GM21390 (cell line): Measurements from ENCODE around the gene BIK.
"Not testable (repeated sequence)": the region's sequence is repeated elsewhere in the genome, so short reads cannot be mapped to it uniquely, and the experiment has no call there.

Experiments
- ATAC-seq: cut with Tn5 transposase; IDR thresholded peaks from one replicate; pipeline ENCODE4 v1.9.1; 2021; ENCODE audit not compliant: unreplicated experiment

BIK gene

GRCh38 chr22:43104056-43104625 is 6.4 kb upstream of the BIK start:
- ATAC-seq = not testable (repeated sequence)

DNA sequence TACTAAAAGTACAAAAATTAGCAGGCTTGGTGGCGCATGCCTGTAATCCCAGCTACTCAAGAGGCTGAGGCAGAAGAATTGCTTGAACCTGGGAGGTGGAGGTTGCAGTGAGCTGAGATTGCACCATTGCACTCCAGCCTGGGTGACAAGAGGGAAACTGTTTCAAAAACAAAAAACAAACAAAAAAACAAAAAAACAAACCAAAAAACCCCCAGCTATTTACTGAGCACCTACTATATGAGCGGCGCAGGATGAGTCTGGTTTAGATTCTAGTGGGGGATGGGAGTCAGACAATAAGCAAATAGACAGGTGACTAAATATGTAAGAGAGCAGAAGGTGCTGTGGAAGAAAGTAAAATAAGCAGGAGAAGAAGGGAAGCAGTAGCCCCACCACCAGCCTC is 5.6 kb upstream of the BIK start:
- not testable (repeated sequence) for ATAC-seq

- no peak for ATAC-seq
Measured at GRCh38 chr22:43106302-43106701, 4.2 kb upstream of the BIK start.

DNA sequence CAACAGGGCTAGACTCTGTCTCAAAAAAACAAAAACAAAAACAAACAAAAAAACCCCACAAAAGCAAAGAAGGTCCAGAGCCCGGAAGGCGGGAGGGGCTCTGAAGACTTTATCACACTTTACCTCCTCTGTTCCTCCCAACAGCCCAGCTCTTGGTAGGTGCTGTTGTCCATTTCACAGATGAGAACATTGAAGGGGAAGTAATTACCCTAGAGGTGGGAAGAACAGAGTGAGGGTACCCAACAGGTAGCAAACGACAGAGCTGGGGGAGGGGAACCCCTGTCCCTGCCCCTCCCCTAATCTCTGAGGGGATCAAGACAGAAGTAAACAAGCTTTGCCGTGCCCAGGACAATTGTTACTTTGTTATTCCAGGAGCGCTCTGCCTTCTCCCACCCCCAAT is 1.0 kb upstream of the BIK start:
- ATAC-seq = no peak

DNA sequence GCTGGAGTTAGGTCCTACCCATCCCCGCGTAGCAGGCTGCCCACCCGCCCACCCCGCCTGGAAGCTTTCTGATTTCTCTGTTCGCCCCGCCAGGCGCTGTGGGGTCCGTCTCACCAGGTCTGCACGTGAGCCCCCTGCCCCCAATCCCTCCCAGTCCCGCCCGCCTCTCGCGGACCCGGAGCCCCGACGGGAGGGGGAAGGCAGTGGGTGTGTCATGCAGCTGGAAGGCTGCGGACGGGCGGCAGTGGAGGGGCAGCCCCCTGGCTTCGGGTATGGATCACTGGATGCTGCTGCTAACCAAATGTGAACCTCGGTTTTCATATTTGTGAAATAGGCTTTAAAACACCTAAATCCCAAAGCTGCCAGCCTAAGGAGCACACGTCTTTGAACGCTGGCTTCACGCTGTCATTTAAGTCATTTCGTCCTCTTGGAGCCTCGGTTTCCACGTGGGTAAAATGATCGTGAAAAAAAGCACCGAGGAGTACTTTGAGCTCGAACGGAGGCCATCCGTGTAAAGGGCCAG is 568 bp upstream of the BIK start:
- no peak for ATAC-seq

- ATAC-seq = peak; percentile 53
Measured at GRCh38 chr22:43110927-43111623, 525 bp downstream of the BIK start.

GRCh38 chr22:43113526-43114251 is 3.1 kb downstream of the BIK start:
- ATAC-seq = no peak

DNA sequence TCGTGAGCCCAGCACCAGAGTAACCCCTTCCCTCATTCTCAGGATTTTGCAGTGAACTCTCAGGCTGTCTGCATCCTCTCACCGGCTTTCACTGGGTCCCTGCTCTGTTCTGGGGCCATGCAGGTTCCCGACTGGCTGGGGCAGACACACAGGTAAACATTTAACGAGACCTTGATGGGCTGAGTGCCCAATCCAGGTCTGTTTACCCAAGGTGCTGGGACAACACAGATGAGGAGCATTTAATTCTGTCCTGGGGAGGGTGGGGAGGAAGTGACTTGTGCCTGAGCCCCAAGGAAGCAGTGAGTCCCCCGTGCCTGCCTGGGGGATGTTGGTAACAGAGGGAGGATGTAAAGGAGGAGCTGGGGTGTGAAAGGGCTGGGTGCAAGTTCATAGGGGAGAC is 4.4 kb downstream of the BIK start:
- no peak for ATAC-seq

- no peak for ATAC-seq
Measured at GRCh38 chr22:43116932-43117331, 6.4 kb downstream of the BIK start.

DNA sequence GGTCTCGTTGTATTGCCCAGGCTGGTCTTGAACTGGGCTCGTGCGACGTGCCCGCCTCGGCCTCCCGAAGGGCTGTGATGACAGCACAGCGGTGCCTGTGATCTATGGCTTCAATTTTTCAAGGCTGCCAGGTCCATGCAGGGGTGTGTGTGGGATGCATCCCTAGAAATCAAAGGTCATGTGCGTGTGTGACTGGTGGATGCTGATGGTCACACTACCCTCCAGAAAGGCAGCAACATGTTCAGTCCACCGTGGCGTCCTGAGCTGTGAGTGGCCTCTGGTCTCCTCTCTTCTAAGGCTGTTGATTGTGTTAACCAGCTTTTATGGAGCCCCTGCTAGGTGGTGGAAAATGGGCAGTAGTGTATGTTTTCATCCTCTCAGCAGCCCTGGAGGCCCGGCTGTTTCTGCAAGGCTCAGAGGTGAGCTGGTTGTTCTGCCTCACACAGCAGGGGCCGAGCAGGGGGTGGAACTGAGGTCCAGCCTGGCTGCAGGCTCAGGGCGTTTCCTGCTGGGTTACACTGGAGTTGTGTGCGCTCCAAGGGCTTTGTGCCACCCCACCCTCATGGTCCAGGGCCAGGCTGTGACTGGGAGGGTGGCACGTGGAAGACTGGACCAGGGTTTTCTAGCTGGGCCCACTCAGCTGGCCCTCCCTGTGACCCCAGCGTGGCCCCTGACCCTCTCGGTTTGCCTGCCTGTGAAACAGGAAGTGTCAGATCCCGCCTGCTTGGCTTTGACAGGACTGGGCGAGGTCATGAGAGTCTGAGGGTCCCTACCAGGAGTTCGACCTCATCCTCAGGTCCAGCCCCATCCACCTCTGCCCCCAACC is 7.7 kb downstream of the BIK start:
- no peak for ATAC-seq

DNA sequence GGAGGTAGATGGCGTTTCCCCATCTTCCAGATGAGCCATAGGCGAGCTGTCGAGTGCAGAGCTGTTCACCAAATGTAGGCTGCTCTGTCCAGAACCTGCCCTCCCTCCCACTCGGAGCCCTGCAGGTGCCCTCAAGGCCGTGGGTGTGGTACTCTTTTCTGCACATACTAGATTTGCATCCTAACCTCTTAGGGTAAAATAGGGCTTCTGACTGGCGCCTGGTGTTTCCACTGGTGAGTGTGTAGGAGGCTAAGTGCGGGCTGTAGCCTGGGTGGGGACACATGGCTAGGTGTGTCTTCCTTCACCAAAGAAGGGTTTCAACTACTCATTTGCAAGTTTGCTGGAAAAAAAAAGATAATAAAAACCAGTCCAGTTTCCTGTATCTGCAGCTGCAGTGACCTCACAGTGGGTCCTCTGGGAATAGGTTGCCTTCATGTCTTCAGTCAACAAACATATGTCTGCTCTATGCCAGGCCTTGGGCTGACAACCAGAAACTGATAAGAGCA is 8.5 kb downstream of the BIK start:
- peak; percentile 71 for ATAC-seq

- no peak for ATAC-seq
Measured at GRCh38 chr22:43126501-43127165, 16.1 kb downstream of the BIK start.

GRCh38 chr22:43127166-43127908 is 16.8 kb downstream of the BIK start:
- no peak for ATAC-seq

DNA sequence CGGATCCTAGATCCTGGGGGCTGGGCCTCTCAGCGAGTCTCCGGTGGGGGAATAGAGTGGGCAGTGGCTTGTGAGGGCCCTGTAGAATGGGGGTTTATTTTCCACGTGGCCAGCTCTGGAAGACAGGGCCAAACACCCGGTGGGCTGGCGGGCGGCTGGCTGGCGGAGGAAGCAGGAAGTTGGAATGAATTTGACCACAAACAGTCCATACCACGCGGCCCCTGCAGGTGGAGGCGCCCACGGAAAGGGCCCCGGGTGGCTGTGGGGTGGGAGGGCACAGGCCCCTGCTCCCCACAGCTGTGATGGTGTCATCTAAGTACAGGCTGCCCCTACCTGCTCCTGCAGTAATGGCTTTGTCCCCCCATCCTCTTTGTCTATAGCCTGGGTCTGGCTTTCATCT is 17.6 kb downstream of the BIK start:
- no peak for ATAC-seq

GRCh38 chr22:43128928-43129424 is 18.4 kb downstream of the BIK start:
- no peak for ATAC-seq

- no peak for ATAC-seq
Measured at GRCh38 chr22:43129426-43130425, 19.2 kb downstream of the BIK start.

GRCh38 chr22:43131773-43132501 is 21.4 kb downstream of the BIK start:
- no peak for ATAC-seq

- ATAC-seq = no peak
Measured at GRCh38 chr22:43133401-43133800, 22.9 kb downstream of the BIK start.
